Thoracic aorta (tissue), 2 donors: ENCODE measurements around the gene GSTM4. TPM values are rescaled to one million over a fixed set of nuclear protein-coding genes. Genes with fewer than 3 reads are reported as not detected.
A peak's percentile ranks its signal among the peaks of the same experiment; 100 is the strongest.

ENCODE experiments used
- ATAC-seq: fragments of 150-250 bp; one replicate; pipeline ENCODE4 v1.8.0; 2017; ENCODE audit warnings: low read depth; ENCODE audit not compliant: insufficient number of reproducible peaks, low FRiP score
- DNase-seq: peaks from one replicate; pipeline ENCODE4 v3.0.0-alpha.2; 2020; ENCODE audit warnings: low spot score
- H3K27ac ChIP-seq, 2 donors: fragments of 200-600 bp; sonication (generic); 1 replicate in 1 of 2; 2 replicates in 1 of 2; pipeline ENCODE4 v1.5.1; 2016; ENCODE audit warnings: mild to moderate bottlenecking in 2 of 2, moderate library complexity in 2 of 2
- H3K27me3 ChIP-seq: fragments of 200-600 bp; sonication (generic); replicated peaks from 2 replicates; pipeline ENCODE4 v1.6.0; 2016; ENCODE audit warnings: mild to moderate bottlenecking; ENCODE audit not compliant: insufficient read depth
- H3K36me3 ChIP-seq: fragments of 200-600 bp; sonication (generic); one replicate; pipeline ENCODE4 v1.5.1; 2016
- H3K4me1 ChIP-seq, 2 donors: fragments of 200-600 bp; sonication (generic); 1 replicate in 1 of 2; 2 replicates in 1 of 2; pipeline versions ENCODE4 v1.5.1 to v1.6.0; 2016; ENCODE audit warnings: low read depth in 2 of 2, mild to moderate bottlenecking in 1 of 2; ENCODE audit not compliant: control insufficient read depth in 1 of 2
- H3K4me3 ChIP-seq: fragments of 200-600 bp; sonication (generic); 2 replicates; pipeline ENCODE4 v1.5.1; 2016; ENCODE audit warnings: mild to moderate bottlenecking
- H3K9me3 ChIP-seq: fragments of 200-600 bp; sonication (generic); 2 replicates; pipeline ENCODE4 v1.5.1; 2016
- CTCF ChIP-seq: fragments of 200-600 bp; sonication (generic); IDR thresholded peaks from one replicate; pipeline ENCODE4 v1.5.1; 2019; ENCODE audit warnings: antibody characterized with exemption
- total RNA-seq, 2 donors: library from RNA; depleted of rRNA; stranded (reverse); fragments of >200 nt; gene quantifications; one replicate each; pipeline versions ENCODE4 v1.1.0 to v1.2.3, GENCODE V29; 2016

GSTM4 gene
- total RNA-seq, 2 donors from 2014 or later = 15.7 to 28.4 TPM

- H3K4me3 ChIP-seq = no peak overlapping the region
- DNase-seq = no peak
- ATAC-seq = no peak
- no peak for TF ChIP-seq CTCF
- H3K36me3 ChIP-seq = peaks cover 12% of the 10 kb centered on the region
- peak overlapping the region in 1 of 2 donors; percentile 56 for H3K27ac ChIP-seq
- no peaks in the 10 kb centered on the region for H3K9me3 ChIP-seq
- H3K27me3 ChIP-seq = no peaks in the 10 kb centered on the region
- peaks cover 29 to 44% of the 10 kb centered on the region in 2 donors for H3K4me1 ChIP-seq
Measured at GRCh38 chr1:109622137-109622892, 33.6 kb upstream of the GSTM4 start.

- TF ChIP-seq CTCF = no peak
- no peaks in the 10 kb centered on the region for H3K27me3 ChIP-seq
- H3K4me3 ChIP-seq = no peak overlapping the region
- DNase-seq (no peak), ATAC-seq (no peak)
- H3K36me3 ChIP-seq = peaks cover 18% of the 10 kb centered on the region
- H3K27ac ChIP-seq = peak overlapping the region in 1 of 2 donors; percentile 56
- no peaks in the 10 kb centered on the region for H3K9me3 ChIP-seq
- H3K4me1 ChIP-seq = peaks cover 29 to 44% of the 10 kb centered on the region in 2 donors
Measured at GRCh38 chr1:109622895-109623294, 33.0 kb upstream of the GSTM4 start.

GRCh38 chr1:109623601-109624161 lies 32.2 kb upstream of the GSTM4 start:
- Histone ChIP-seq H3K4me1 (peaks cover 29 to 44% of the 10 kb centered on the region in 2 donors), H3K27ac (peak overlapping the region; percentile 6 to 56), H3K36me3 (peaks cover 26% of the 10 kb centered on the region), H3K27me3 (no peaks in the 10 kb centered on the region), H3K4me3 (peak overlapping the region; percentile 66), H3K9me3 (no peaks in the 10 kb centered on the region)
- TF ChIP-seq CTCF = no peak
- DNase-seq (no peak), ATAC-seq (no peak)

- no peaks in the 10 kb centered on the region for H3K9me3 ChIP-seq
- DNase-seq (no peak), ATAC-seq (no peak)
- peaks cover 27 to 38% of the 10 kb centered on the region in 2 donors for H3K4me1 ChIP-seq
- H3K27me3 ChIP-seq = no peaks in the 10 kb centered on the region
- peak overlapping the region; percentile 6 to 56 for H3K27ac ChIP-seq
- H3K36me3 ChIP-seq = peaks cover 33% of the 10 kb centered on the region
- peak overlapping the region; percentile 66 for H3K4me3 ChIP-seq
- TF ChIP-seq CTCF = no peak
Measured at GRCh38 chr1:109624201-109625010, 31.5 kb upstream of the GSTM4 start.

GRCh38 chr1:109625176-109625575 lies 30.7 kb upstream of the GSTM4 start:
- H3K4me3 ChIP-seq = no peak overlapping the region
- ATAC-seq (no peak), DNase-seq (no peak)
- peaks cover 26 to 37% of the 10 kb centered on the region in 2 donors for H3K4me1 ChIP-seq
- no peak overlapping the region for H3K27ac ChIP-seq
- TF ChIP-seq CTCF = no peak
- no peaks in the 10 kb centered on the region for H3K9me3 ChIP-seq
- H3K36me3 ChIP-seq = peaks cover 41% of the 10 kb centered on the region
- H3K27me3 ChIP-seq = no peaks in the 10 kb centered on the region
